Articular chondrocyte of knee joint (primary cell): Measurements from ENCODE around the gene KCTD18. TPM values are rescaled to one million over a fixed set of nuclear protein-coding genes. Genes with fewer than 3 reads are reported as not detected.

ENCODE experiments used
- total RNA-seq: library from RNA; depleted of rRNA; stranded (reverse); fragments of >200 nt; gene quantifications from 2 replicates; pipeline ENCODE4 v1.2.3, GENCODE V29; 2012

KCTD18 gene
- total RNA-seq = 27.8 and 31.2 TPM in 2 replicates

DNA sequence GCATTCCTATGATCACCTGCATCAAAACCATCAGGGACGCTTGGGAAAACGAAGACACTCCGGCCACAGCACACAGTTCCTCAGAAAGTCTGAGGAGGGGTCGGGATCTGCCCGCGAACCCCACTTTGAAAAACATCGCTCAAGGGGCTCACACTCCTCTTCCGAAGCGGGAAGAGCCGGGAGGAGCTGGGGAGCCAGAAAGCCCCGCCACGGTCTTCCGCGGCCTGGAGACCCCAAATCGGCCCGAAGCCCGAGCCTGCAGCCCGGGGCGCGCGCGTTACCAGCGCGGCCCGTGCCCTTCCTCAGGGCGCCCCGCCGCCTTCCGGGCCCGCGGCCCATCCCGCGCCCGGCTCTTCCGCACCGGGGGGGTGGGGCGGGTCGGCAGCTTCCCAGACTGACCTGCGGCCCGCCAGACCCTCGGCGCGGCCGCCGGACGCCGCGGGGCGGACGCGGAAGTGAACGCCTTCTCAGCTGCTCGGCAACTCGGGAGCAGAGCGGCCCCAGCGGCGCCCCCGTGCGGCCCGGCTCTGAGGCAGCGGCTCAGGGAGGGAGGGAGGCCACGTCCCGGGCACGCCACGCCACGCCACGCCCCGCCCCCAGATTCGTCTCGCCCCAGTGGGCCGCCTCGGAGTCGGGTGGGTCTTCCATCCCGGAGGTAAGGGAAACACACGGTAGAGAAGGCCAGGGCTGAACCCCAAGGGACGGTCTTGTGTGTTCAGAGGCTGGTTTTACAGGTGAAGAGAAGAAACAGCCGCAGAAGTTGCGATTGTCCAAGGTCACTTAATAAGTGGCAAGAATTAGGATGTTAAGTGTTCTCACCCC, at the start of gene KCTD18:
TSS of gene KCTD18 (minus strand) at position 457 of the 822 bp plus-strand sequence. CDS start 3,052 bp downstream, outside the sequence.

DNA sequence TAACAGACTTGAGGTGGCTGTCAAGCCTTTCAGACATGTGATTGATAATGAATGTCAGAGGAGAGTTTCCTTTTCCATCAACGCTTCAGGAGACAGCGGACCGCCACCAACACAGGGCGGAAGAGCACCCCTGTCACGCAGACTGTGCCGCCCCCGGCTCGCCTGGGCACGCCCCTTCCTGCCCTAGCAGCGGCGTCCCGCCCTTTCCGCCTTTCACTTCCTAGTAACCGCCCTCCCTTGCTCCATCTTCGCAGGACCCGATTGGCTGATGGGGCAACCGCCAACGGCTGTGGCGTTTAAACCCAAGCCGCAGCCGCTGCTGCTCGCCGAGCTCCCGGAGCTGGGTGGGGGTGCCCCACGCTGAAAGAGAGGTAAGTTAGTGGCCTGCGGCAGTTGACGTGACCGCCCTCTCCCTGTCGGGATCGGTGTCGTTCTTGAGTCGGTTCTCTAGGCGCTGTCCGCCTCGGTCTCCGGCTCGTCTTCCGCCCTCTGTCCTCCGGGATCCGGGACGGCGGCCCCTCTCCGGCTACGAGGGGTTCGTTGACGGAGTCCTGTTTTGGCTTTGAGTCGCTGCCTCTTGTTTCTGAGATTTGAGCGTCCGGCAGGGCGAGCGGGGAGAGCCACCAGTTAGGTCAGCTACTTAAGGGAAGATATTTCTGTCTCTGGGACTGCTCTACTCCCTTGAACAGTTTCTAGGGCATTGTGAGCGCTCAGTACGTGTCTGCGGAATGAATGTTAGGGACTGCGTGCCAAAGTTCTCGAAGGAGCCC, 16.2 kb upstream of the KCTD18 start, which contains the start of gene SGO2:
TSS of gene SGO2 (plus strand) at position 326 of the 770 bp plus-strand sequence. CDS start 6,769 bp downstream, outside the sequence.

Other genes starting within 250 kb of the KCTD18 start
- 68.4 and 70.8 TPM in 2 replicates for gene SPATS2L, start 203.4 kb downstream of the KCTD18 start, total RNA-seq
- 11.8 and 12.2 TPM in 2 replicates for gene SGO2, start 16.1 kb upstream of the KCTD18 start, total RNA-seq
- 90.5 and 162 TPM in 2 replicates for gene AOX1, start 75.9 kb upstream of the KCTD18 start, total RNA-seq